Kidney tubule cell (primary cell): ENCODE measurements around the gene ANKRD40.
"Not testable (repeated sequence)": the region's sequence is repeated elsewhere in the genome, so short reads cannot be mapped to it uniquely, and the experiment has no call there.

Experiments used
- DNase-seq: peaks from one replicate; pipeline ENCODE4 v3.0.0-alpha.2; 2018; ENCODE audit warnings: low spot score

The ANKRD40 gene

GRCh38 chr17:50685691-50686493 is 21.8 kb downstream of the ANKRD40 start:
- DNase-seq: no peak

GRCh38 chr17:50685334-50685665 is 22.4 kb downstream of the ANKRD40 start:
- DNase-seq: no peak

- no peak for DNase-seq
Observed at GRCh38 chr17:50684612-50685333, 22.9 kb downstream of the ANKRD40 start.

GRCh38 chr17:50684288-50684611 is 23.5 kb downstream of the ANKRD40 start:
- DNase-seq: no peak

- DNase-seq: no peak
Observed at GRCh38 chr17:50683434-50684287, 24.1 kb downstream of the ANKRD40 start.

- no peak for DNase-seq
Observed at GRCh38 chr17:50682938-50683337, 24.8 kb downstream of the ANKRD40 start.

GRCh38 chr17:50682441-50682840 is 25.3 kb downstream of the ANKRD40 start:
- DNase-seq: no peak

GRCh38 chr17:50681263-50682200 is 26.2 kb downstream of the ANKRD40 start:
- peak; percentile 67 for DNase-seq

- DNase-seq: not testable (repeated sequence)
Observed at GRCh38 chr17:50680543-50681262, 27.0 kb downstream of the ANKRD40 start.

GRCh38 chr17:50680126-50680525 is 27.6 kb downstream of the ANKRD40 start:
- no peak for DNase-seq

- DNase-seq: no peak
Observed at GRCh38 chr17:50679008-50679544, 28.6 kb downstream of the ANKRD40 start.

- DNase-seq: no peak
Observed at GRCh38 chr17:50677851-50678375, 29.8 kb downstream of the ANKRD40 start.

GRCh38 chr17:50676065-50676975 is 31.4 kb downstream of the ANKRD40 start:
- DNase-seq: no peak

GRCh38 chr17:50675627-50676026 is 32.1 kb downstream of the ANKRD40 start:
- DNase-seq: no peak

- DNase-seq: no peak
Observed at GRCh38 chr17:50675190-50675589, 32.5 kb downstream of the ANKRD40 start.

- no peak for DNase-seq
Observed at GRCh38 chr17:50672831-50673551, 34.7 kb downstream of the ANKRD40 start.

GRCh38 chr17:50672071-50672470 is 35.6 kb downstream of the ANKRD40 start:
- no peak for DNase-seq

- DNase-seq: no peak
Observed at GRCh38 chr17:50668838-50669581, 38.7 kb downstream of the ANKRD40 start.
